GM12891 (cell line): Measurements from ENCODE around the gene CDYL2.

Experiments used
- POLR2A ChIP-seq: IDR thresholded peaks from 2 replicates; pipeline ENCODE4 v1.6.1; 2011; ENCODE audit warnings: low read depth, low read length, control low read depth
- POLR2AphosphoS5 ChIP-seq: IDR thresholded peaks from 2 replicates; pipeline ENCODE4 v1.6.1; 2011; ENCODE audit warnings: low read depth, low read length, control low read depth
- SPI1 ChIP-seq: IDR thresholded peaks from 2 replicates; pipeline ENCODE4 v1.6.1; 2011; ENCODE audit warnings: low read depth, low read length, control low read depth

- no peak for TF ChIP-seq POLR2AphosphoS5
- TF ChIP-seq SPI1, result no peak
- no peak for TF ChIP-seq POLR2A
Observed at GRCh38 chr16:80596507-80597207, 207.7 kb downstream of the CDYL2 start.
